Measurements from ENCODE around the gene CADPS2.

- TF ChIP-seq CTCF (IDR thresholded peaks at IDR 0.05; ENCODE audit: insufficient read depth, low read length) (no peak), POLR2AphosphoS5 (IDR thresholded peaks at IDR 0.05; ENCODE audit: low read depth) (no peak), SPI1 (IDR thresholded peaks at IDR 0.05; ENCODE audit: borderline replicate concordance, low read depth) (no peak), REST (IDR thresholded peaks at IDR 0.05; ENCODE audit: insufficient replicate concordance, low read depth) (no peak)
Measured at GRCh38 chr7:122791959-122792545, 94.2 kb downstream of the CADPS2 start.

All from HL-60 (cell line).